EL (cell line): ENCODE measurements around the gene LIMK2.
"Not testable (repeated sequence)": the region's sequence is repeated elsewhere in the genome, so short reads cannot be mapped to it uniquely, and the experiment has no call there.

Experiments used
- DNase-seq: peaks from one replicate; pipeline ENCODE4 v3.0.0-alpha.2; 2016

LIMK2 gene

GRCh38 chr22:31295360-31295759 is 83.3 kb downstream of the LIMK2 start:
- DNase-seq, result no peak

- peak; percentile 41 for DNase-seq
These were observed 83.9 kb downstream of the LIMK2 start for GRCh38 chr22:31295831-31296657.

GRCh38 chr22:31300896-31301295 is 88.8 kb downstream of the LIMK2 start:
- DNase-seq, result no peak

GRCh38 chr22:31302006-31302405 is 89.9 kb downstream of the LIMK2 start:
- no peak for DNase-seq

DNA sequence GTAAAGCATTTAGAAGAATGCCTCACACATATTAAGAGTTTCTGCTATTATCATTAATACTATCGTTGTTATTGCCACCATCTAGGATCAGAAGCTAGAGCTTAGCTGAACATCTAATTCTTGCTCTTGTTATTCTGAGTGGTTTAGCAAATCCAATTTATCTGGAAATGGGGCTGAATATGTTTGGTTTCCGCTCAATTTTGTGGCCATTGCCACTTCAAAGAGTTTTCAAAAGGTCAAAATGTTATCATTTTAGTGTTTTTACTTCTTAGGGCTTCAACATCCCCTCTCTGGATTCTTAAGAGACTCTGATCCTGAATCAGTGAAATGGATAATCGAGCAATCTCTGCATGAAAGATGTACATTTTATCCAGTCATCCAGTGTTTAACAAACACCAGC is 90.4 kb downstream of the LIMK2 start:
- DNase-seq, result no peak

GRCh38 chr22:31305194-31305593 is 93.1 kb downstream of the LIMK2 start:
- DNase-seq, result no peak

GRCh38 chr22:31308181-31308580 is 96.1 kb downstream of the LIMK2 start:
- no peak for DNase-seq

GRCh38 chr22:31313366-31314147 is 101.5 kb downstream of the LIMK2 start:
- DNase-seq, result peak; percentile 55

- DNase-seq, result not testable (repeated sequence)
These were observed 102.1 kb downstream of the LIMK2 start for GRCh38 chr22:31314220-31314619.

- DNase-seq, result no peak
These were observed 109.3 kb downstream of the LIMK2 start for GRCh38 chr22:31321421-31321820.

DNA sequence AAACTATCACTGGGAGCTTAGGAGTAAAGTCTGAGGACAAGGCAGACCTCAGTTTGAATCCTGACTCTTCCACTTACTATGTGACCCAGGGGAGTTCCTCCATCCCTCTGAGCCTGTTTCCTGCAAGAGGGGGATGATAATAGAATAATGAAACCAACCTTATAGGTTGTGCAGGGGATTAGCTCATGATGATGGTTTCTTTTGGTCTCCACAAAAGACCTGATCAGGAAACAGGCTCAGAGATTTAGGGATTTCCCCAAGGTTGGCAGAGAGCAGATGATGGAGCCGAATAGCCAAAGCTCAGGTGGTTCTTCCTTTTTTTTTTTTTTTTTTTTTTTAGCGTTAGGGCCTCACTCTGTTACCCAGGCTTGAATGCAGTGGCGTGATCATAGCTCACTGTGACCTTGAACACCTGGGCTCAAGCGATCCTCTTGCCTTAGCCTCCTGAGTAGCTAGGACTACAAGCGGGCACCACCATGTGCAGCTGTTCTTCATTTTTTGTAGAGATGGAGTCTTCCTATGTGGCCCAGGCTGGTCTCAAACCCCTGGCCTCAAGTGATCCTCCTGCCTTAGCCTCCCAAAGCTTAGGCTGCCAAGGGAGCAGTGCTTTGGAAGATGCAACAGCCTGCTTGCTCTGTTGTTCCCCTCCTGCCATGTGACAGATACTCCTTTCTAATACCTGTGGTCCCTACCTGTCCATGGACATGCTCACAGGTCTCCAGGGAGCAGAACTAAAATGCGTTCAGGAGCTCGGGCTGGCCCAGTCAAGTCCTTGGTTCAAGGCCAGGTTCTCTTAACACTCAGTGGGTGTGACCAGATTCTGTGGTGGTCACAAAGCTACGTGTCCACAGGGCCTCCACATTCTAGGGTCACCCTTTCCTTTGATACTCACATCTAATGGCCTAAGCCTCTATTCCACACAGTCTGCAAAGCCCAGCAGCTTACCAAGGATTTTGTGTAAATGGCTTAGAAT is 111.8 kb downstream of the LIMK2 start:
- no peak for DNase-seq

DNA sequence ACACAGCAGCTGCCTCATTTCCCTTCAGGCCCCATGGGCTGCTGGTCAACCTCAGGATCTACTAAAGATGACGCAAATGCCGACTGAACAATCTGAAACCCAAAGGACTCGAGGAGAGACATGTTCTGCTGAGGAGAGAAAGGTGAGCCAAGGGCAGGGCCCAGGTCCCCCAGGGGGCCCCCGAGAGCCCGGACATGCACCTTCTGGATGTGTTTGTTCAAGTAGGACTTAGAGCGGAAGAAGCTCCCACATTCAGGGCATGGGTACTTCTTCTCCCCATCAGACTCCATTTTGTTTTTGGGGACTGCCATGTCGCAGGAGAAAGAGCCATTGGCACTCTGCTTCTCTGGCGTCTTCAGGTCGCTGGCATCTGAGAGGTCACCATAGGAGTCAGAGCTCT is 114.8 kb downstream of the LIMK2 start:
- no peak for DNase-seq

DNA sequence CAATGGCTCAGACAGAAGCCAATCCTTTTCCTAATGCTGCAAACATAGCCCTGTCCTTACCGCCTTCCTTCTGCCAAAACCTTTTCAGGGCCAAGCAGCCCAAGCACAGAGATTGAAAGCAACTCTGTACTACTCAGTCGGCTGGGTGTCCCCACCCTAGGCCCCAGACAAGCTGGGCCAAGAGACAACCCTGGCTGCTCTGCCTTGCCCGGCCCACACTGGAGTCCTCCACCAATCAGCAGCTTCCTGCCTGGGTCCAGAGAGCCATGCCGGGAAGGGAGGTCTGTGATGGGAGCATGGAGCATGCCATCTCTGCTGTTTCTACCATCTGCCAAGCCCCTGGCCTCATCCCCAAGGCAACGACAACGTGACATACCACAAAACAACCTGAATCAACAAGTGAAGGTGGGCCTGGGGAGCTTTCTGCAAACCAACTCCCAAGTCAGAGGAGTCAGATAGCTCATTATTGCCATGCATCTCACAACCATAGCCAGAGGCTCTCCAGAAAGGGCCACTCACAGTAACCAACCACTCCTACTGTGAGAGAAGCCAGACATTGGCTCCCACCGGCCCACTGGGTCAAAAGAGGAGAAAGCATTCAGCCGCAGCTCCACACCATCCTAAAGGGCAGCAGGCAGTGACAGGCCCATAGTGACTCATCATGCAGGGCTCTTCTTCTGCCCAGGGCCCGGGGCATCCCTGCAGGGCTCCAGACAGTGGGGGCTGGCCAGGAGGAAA is 115.9 kb downstream of the LIMK2 start:
- DNase-seq, result peak; percentile 21

DNA sequence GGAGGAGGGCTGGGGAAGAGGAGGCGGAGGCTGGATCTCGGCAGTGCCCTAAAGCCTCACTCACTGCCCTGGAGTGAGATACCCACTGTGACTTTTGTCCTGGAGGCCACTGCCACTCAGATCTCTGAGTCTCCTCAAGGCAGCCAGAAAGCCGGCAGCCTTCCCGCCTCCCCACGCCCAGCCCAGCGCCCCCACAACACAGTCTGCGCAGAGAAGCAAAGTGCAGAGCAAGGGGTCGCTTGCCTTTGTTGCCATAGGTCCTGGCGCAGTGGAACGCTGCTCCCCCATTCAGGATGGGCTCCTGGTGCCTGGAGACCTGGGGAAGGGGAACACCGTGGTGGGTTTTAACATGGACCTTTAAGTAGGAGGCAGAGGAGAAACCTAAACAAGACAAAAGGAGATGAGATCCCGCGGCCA is 116.5 kb downstream of the LIMK2 start:
- no peak for DNase-seq

DNA sequence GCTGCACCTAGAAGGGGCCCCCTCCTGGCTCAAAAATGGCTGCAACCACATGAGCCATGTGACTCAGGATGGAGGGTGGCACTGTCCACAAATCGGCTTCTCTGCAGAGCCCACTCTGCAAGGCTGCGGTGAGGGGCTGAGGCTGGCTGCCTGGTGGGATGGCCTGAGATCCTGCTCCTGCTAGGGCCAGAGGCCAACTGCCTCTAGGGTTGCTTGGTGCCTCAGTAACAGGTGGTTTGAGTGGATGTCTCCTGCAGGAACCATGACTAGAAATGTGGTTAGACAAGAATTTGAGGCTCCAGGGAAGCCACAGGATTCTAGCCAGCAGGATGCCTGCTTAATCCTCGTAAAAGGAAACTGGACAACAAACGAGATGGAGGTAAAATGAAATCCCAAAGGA is 116.9 kb downstream of the LIMK2 start:
- DNase-seq, result peak; percentile 37
